Right forelimb (tissue), 1 donor: ENCODE measurements around the gene LRRC4.

Experiments used
- DNase-seq: peaks from one replicate; pipeline ENCODE4 v3.0.0-alpha.2; 2018

LRRC4 gene, protein sequence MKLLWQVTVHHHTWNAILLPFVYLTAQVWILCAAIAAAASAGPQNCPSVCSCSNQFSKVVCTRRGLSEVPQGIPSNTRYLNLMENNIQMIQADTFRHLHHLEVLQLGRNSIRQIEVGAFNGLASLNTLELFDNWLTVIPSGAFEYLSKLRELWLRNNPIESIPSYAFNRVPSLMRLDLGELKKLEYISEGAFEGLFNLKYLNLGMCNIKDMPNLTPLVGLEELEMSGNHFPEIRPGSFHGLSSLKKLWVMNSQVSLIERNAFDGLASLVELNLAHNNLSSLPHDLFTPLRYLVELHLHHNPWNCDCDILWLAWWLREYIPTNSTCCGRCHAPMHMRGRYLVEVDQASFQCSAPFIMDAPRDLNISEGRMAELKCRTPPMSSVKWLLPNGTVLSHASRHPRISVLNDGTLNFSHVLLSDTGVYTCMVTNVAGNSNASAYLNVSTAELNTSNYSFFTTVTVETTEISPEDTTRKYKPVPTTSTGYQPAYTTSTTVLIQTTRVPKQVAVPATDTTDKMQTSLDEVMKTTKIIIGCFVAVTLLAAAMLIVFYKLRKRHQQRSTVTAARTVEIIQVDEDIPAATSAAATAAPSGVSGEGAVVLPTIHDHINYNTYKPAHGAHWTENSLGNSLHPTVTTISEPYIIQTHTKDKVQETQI

DNA sequence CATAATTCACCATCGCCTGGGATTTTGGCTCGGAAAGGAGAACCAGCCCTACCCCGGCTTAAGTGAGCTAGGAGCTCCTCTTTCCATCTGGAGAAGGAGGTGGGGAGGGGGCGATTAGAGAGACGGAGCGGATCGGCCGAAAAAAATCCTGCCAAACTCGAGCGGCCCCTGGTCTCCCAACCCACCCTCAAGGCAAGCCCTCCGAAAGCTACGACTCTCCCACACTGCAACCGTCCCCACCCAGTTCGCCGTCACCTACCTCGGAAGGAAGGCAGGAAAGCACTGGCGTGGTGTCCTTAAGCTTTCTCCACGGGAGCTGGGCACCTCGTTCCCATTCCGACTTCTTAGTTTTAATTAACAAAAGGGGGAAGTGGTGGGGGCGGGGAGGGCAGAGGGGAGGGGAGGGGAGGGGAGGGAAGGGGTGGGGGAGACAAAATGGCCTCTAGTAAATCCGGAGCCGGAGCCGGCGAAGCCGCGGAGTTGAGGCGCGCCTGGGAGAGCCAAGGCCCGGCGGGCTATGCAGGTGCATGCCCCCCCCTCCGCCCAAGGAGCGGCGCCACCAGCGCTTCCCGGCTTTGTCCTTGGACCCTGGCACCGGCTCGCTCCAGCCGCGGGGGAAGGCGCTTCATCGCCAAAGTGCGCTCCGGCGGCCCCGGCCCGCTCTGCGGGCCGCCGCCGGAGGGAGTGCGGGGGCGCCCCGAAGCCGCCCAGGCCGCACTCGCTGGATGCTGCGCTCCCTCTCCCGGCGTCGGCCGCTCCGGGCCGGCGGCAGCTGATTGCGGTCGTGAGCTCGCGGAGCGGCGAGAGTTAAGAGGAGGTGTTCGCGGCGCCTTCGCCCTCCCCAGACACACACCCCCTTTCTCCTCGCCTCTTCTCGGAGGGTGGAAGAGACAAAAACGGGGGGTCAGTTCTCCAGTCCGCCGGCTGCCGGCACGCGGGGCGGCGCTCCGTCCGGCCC is at the start of gene LRRC4:
Gene LRRC4, minus strand, starts transcription at position 784 of the 958 bp plus-strand sequence. CDS start 797 bp downstream, outside the sequence.
- peak; percentile 61 for DNase-seq

DNA sequence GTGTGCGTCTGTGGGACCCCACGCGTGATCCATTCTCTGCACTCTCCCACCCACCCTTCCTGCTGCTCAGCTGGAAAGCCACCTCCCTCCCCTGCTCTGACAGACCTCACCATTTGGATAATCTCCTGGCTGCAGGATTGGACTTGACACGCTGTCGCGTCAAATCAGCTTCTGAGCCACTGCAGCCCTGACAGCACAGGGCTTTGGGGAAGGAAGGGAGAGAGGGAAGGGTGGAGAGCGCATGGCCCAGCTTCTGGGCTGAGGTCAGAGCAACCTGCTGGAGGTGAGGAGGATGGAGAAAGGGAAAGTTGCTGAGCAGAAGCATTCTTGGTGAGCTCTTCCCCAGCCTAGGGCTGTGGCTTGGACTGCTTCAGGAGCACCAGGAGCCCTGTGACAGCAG is 48.9 kb upstream of the LRRC4 start:
- no peak for DNase-seq

DNA sequence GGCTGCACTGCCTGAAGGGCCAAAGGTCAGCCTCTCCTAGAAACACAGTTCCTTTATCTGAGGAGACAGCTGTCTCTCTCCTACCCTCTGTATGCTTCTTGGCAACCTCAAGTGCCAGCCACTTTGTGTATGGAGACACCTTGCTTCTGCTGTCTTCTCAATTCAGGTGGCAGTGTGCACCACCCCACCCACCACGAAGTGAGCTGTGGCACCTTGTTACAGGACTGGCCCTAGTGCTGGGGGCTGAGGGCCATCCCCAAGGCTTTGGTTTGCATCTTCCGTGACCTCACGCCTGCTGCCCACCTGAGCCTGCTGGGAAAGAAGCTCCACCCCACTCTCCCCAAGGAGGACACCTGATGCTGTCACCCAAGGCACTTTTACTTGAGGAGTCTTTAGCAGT is 47.1 kb upstream of the LRRC4 start:
- DNase-seq: no peak

DNA sequence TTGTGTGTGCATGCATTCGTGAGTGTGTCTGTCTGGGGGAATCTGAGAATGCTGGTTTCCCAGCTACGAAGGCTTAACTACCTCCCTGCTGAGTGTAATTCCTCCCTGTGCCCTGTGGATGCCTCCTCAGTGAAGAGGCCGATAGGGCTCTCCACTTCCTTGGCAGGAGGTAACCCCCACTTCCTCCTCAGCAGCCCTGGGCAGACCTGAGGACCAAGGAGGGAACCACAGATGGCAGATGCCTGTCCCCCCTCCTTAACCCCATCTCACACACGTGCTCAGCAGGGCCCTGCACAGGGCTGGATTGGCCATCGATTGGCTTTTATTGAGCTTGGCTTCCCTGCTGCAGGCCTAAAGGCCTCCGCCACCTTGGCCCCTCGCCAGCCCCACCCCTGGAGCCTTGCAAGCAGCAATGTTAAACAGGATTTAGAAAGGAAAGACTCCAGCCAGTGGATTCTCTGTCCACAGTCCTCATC is 45.6 kb upstream of the LRRC4 start:
- peak; percentile 81 for DNase-seq

DNA sequence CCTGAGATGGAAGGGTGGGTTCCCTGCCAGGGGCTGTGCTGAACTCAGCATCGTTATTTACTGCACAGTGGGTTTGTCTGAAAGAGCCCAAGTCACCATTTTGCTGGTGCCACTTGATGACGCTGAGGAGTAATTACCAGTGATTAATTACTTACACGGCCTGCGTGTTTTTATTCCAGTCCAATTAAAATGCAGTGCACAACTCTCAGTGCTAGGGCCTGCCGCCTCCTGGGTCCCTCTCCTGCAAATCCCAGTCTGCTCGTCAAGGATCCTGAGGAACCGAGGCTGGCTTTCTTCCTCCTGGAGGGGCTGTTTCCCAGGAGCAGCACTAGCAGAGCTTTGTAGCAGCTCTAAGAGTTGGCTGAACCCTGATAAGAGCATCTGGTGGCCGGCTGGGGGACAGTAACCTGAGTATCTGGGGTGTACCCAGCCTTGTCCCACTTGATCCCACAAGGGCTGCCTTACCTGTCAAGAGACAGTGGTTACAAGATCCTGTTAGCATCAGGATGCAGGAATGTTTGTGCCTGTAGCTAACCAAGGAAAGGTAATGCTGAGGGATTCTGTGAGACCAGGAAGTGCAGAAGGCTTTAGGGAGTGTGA is 45.1 kb upstream of the LRRC4 start:
- DNase-seq: no peak

DNA sequence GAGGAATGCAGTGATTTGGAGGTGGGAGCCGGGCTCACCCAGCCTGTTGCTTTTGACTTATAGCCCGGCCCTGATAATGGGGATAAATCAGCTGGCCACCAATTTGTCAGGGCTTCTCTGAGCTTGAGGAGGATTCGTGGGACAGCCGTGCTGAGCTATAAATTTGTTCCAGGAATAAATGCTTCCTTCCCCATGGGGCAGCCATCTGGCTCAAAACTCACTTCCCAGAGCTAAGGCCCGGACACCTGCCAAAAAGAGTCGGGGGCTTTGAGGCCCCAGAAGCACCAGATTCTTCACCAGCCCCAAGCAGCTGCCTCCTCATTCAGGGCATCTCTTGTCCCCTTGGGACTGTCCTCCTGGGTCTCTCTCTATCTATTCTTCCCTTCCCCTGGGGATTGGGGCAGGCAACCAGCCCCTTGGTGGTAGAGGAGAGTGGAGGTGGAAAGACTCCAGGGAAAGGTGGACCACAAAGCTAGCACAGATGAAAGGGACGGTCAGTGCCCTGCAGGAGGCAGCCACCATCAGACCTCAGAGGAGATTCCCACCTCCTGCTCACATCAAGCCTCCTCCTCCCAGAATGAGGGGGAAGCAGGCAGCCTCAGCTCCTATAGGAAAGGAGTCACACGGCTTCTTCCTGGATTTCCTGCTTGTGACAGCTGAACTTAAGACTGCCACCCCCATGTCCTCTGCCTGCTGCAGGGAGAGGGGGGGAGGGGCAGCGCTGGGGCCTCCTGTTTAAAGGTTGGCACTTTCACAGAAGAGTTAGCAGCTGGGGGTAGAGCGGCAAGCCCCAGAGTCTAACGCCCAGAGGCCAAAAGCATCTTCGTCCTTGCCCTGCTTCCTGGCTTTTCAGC is 44.2 kb upstream of the LRRC4 start:
- DNase-seq: no peak

DNA sequence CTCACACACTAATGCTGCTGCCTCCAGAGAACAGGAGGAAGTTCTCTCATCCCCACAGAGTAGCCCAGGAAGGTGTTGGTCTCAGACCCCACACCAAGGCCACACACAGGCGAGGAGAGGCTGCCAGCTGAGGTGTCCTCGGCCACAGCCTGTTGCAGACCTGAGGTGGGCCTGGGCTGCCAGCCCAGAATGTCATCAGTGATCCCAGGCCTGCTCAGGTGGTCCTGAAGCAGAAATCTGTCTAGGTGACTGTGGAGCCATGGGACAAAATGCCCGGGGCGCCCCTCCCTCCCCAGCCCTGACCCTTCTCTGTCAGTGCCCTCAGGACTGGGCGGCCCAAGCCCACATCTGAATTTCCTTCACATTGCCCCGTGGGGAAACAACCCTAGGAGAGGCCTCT is 43.5 kb upstream of the LRRC4 start:
- DNase-seq: no peak

DNA sequence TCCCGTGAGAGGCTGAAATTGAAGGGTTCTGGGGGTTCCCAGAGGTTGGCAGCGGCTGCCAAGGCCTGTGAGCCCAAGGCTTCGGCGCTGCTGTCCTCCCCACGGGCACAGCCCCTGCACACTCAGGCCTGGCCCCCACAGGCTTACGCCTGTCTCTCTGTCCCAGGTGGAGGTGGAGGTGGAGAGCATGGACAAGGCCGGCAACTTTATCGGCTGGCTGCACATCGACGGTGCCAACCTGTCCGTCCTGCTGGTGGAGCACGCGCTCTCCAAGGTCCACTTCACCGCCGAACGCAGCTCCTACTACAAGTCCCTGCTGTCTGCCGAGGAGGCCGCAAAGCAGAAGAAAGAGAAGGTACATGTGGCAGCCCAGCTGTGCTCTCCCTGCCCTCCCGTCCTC is 43.1 kb upstream of the LRRC4 start:
- DNase-seq: no peak

DNA sequence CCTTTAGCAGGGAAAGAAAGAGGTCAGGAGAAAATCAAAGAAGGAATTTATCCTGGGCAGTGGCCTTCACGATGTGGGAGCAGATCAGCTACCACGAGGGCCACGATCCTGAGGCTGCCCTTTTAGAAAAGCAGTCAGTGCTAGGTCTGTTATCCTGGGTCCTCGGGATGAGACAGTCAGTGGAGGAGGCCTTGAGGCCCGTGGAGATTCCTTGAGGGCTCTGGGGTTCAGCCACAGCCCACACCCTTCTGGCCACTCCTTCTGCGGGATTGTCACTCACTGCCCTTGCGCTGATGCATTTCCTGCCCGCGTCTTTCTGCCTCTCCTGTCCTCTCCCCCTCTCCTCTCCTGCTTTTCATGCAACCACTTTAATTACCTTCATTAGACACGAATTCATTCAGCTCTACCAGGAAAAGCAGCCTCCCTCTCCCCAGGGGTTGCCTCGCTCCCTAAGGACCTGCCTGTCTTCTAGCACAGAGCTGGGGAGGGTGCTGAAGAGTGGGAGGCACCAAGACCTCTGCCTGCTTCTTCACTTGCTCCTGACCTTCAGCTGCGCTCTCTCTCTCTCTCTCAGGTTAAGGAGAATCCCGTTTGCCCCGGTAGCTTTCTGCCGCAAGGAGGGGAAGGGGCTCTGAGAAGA is 42.6 kb upstream of the LRRC4 start:
- DNase-seq: no peak

DNA sequence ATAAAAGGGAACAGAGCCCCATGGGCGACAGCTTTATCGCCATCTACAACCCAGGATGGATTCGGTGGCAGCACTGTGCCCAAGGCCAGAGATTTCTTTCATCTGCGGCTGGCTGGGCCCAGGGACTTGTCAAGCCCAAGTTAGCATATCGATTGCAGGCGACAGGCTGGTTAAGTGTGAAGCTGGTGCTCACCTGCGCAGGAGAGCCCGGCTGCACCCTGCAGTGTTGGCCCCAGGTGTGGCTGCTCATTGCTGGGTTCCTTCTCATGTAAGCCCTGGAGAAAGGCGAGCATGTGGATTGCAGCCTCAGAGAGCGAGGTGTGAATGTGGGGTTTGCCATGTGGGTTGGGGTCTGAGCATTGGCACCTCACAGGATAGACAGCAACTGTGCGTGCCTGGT is 40.6 kb upstream of the LRRC4 start:
- no peak for DNase-seq

DNA sequence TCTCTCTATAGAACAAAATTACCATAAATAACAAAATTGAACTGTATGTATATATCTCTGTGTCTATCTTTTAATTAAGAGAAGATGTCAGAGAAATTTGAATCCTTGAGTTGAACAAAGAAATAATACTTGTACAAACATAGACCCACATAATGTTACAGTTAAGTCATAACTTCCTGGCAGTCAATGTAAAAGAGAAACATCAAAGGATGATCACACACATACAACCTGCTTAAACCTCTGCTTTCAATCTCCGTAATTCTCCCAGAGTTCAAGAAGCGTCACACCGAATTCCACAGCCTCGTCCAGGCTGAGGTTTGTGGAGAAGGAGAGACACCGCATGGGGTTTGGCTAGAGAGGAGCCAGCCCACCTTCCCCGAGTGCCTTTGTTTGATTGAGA is 40.1 kb upstream of the LRRC4 start:
- no peak for DNase-seq

DNA sequence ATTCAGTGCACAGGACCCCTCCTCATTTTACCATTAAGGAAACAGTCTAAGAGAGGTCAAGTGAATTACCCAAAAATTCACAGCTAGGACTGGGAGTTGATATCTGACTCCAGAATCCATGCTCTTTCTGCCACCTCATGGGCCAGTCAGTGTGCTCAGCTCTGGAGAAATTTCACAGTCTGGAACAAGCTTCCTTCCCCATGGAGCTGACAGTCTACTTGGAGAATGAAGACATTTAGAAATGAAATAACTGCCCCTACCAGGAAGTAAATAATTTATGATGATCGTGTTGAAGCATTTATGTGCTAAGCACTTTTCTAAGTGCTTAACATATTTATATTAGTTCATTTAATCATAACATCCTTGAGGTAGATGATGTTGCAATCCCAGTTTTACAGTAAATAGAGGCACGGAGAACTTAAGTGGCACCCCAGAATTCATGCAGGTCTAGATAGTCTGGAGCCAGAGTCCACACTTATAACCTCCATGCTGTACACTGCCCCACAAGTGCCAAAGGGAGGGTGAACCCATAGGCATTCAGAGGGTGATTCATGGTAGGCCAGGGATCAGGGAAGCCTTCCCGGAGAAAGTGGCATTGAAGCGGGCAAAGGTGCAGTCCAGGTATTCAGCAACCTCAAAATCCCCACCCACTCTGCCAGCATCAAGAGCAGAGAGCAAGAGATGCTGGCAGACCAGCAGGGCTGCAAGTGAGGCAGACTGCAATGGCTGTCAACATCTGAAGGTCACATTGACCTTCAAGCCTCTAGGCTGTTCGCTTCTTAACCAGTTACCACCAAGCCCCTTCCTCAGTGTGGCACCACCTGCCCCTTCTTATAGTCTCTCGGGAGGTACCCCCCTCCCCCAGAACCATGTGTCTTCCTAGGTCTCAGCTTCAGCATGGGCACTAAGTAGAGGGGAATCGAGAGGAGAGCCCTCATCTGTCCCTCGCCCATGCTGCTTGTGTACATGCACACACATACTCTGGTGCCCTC is 38.4 kb upstream of the LRRC4 start:
- DNase-seq: no peak

DNA sequence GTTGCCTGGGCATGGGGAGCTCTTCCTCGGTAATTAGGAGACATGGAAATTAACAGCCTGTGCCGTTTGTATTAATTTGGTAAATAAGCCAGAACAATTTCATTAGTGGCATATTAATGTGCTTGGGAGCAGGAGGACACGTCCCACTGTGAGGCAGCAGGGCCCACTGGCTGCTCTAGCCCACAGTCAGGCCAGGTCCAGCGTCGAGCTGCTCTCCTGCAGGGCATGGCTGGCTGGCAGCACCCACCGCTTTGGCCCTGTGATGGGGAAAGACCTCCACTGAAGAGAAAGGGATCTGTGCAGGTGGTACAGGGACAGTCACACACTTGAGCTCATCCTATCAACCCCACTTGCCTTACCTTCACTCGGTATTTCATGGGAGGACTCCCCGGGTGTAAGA is 37.5 kb upstream of the LRRC4 start:
- no peak for DNase-seq

DNA sequence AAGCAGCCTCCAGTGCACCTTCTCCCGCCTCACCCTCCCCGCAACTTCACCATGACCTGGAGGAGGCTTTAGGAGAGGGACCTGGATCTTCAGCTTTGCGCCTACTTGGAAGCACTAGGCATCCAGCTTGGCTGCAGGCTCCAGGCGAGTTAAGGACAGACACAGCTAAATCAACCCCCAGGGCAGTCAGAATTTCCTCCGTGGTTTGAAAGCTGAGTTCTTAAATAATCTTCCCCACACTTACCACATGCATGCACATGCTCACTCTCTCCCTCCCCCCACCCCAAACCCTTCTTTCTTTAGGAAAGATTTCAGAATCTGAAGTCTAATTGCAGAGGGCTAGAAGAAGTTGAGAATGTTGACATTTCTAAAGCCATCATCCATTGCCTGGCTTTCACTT is 36.7 kb upstream of the LRRC4 start:
- DNase-seq: no peak

DNA sequence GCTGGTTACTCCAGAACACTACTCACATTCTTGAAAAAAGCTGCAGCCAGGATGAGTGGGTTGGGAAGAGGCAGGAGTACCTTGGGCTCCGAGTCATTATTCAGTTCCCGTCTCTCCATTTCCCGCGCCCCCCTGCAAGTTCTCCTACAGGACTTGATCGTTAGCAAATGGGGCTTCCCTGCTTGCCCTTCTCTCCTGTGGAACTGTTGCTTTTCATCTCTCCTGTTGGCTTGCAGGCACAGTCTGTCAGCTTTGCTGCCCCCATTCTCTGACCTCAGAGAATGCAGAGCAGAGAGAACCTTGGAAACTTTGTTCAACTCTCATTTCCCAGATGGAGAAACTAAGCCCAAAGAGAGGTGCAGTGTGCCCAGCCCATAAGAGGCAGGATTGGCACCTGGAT is 35.6 kb upstream of the LRRC4 start:
- DNase-seq: no peak

DNA sequence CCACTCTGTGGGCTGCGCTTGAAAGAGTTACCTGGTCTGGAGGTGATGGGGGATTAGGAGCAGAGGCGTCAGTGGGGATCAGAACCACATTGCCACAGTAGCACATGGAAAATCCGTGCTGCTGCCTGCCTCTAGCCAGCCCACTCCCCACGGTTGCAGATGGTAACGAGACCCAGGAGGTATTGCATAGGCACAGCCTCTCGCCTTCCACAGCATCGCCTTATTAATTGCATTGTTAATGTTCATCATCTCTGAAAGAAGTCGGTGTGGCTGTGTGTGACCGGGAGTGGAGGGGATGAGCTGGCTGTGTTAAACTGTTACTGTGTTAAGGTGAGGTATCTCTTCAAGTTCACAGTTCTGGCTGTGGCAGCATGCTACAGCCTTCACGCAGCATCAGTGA is 35.2 kb upstream of the LRRC4 start:
- DNase-seq: no peak

DNA sequence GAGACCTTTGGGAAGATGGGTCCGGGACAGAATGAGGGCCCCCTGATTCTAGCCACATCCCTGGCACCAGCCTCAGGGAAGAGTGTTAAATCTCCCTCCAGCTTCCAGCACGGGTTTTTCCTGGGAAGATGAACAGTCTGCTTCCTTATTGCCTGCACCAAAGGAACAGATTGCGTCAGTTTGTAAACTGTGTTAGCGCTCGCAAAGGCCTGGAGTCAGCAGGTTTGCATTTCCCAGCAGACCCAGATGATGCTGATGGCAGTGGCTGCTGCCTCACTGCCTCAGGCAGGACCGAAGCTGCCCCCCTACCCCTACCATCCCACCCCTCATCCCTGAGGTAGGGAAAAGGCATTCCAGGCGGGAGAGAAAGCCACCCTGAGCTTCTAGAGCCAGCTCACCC is 34.6 kb upstream of the LRRC4 start:
- no peak for DNase-seq

DNA sequence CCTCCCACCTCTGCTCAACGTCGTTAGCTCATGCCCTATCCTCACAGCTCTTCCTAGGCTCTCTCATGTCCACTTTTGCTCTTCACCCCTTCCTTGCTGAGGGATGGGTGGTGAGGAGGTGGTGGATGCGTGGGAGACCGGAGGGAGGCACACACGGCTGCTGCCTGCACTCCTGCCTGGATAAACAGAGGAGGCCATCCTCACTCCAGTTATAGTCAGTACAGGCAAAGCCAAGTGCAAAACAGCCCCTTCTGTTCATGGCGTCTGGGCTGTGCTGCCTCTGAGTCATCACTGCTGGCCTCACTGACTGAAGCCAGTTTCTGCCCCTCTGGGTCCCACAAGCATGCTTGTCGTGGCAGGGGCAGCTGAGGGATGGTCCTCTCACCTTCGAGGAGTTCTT is 31.9 kb upstream of the LRRC4 start:
- DNase-seq: no peak

DNA sequence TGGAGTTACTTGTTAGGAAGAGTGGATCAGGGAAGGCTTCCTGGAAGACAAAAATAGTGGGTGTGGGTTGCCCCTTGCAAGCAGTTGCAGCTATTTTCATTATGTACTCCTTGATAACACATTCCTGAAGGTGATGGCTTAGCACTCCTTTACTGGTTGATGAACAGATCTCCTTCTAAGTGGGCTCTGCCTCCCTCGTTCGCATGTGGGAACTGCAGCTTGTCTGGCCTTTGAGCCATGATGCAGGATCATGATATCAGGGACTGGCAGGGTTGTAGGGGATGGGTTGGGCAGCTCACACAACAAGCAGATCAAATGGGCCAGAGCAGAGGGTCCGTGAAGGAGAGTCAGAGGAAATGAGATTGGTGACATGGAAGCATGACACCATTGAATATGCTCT is 28.8 kb upstream of the LRRC4 start:
- DNase-seq: no peak
